K562 (cell line): ENCODE results near the gene TMEM45B. TPM values are rescaled to one million over a fixed set of nuclear protein-coding genes. Genes with fewer than 3 reads are reported as not detected.

Source experiments
- ATAC-seq: fragments of 200-7000 bp; cut with Tn5 transposase; 3 replicates; pipeline ENCODE4 v1.9.1; 2020; ENCODE audit warnings: moderate library complexity
- BruUV-seq: library from RNA; stranded (reverse); fragments of 400-500 nt; replicated peaks from 2 replicates; lab custom pipeline; 2021; lab: Mats Ljungman, UMichigan
- CTCF ChIA-PET: fragments of 300-600 bp; formaldehyde crosslinking; extraction: SDS; loops from one replicate; lab custom pipeline; 2021; ENCODE audit warnings: low intra/inter-chr PET ratio; lab: Yijun Ruan, JAX
- POLR2A ChIA-PET: fragments of 300-600, 350-650 bp; sonication (Branson Sonifier 250); formaldehyde crosslinking; extraction: SDS; loops from one replicate; lab custom pipeline; 2021; ENCODE audit warnings: antibody characterized with exemption, inconsistent platforms; lab: Yijun Ruan, JAX
- DNase-seq, 4 experiments: peaks; one replicate each; pipeline versions ENCODE4 v3.0.0 to v3.0.0-alpha.2; 2011 to 2018; ENCODE audit warnings: low spot score in 3 of 4, mixed read lengths in 3 of 4; ENCODE audit errors: extremely low read depth in 1 of 4
- FAIRE-seq: peaks from 2 replicates; lab custom pipeline; 2011; peaks lifted over from hg19 to GRCh38; lab: Jason Lieb, UNC
- H2AFZ ChIP-seq: 2 replicates; pipeline ENCODE4 v1.6.0; 2011; ENCODE audit warnings: low read depth, low read length, control low read depth, inconsistent platforms
- H3K27ac ChIP-seq: fragments of 200-600 bp; 3 replicates; pipeline ENCODE4 v1.8.0; 2011; ENCODE audit warnings: low read depth, mild to moderate bottlenecking, control low read depth, inconsistent platforms, low read length, moderate library complexity, mixed read lengths; ENCODE audit errors: extremely low read depth
- H3K27me3 ChIP-seq, 2 experiments: fragments of 300-600 bp in 1 of 2; 2 replicates in 1 of 2; 3 replicates in 1 of 2; pipeline versions ENCODE4 v1.6.0 to v1.8.0; 2011; ENCODE audit warnings: inconsistent platforms in 2 of 2, low read length in 2 of 2, mild to moderate bottlenecking in 1 of 2, mixed read lengths in 1 of 2, moderate library complexity in 1 of 2; ENCODE audit not compliant: control insufficient read depth in 2 of 2, insufficient read depth in 2 of 2
- H3K36me3 ChIP-seq: fragments of 300-600 bp; 3 replicates; pipeline ENCODE4 v1.8.0; 2011; ENCODE audit warnings: mild to moderate bottlenecking, low read length, inconsistent platforms; ENCODE audit not compliant: control insufficient read depth, insufficient read depth
- H3K4me1 ChIP-seq, 2 experiments: fragments of 200-600 bp in 1 of 2; replicated peaks in 1 of 2; 2 replicates in 1 of 2; 3 replicates in 1 of 2; pipeline versions ENCODE4 v1.5.1 to v1.8.0; 2011; ENCODE audit warnings: inconsistent platforms in 2 of 2, low read length in 2 of 2, mild to moderate bottlenecking in 1 of 2, mixed read lengths in 1 of 2, moderate library complexity in 1 of 2; ENCODE audit not compliant: control insufficient read depth in 2 of 2, insufficient read depth in 2 of 2
- H3K4me2 ChIP-seq: 2 replicates; pipeline ENCODE4 v1.6.1; 2011; ENCODE audit warnings: low read length, control low read depth, inconsistent platforms, mixed read lengths; ENCODE audit not compliant: insufficient read depth
- H3K4me3 ChIP-seq: fragments of 200-600 bp; sonication (generic), shearing (Covaris generic); 2 replicates; pipeline ENCODE4 v1.5.1; 2016; ENCODE audit warnings: control low read depth, inconsistent platforms
- H3K79me2 ChIP-seq: fragments of 200-600 bp; 3 replicates; pipeline ENCODE4 v1.8.0; 2011; ENCODE audit warnings: low read length, inconsistent platforms; ENCODE audit not compliant: control insufficient read depth, insufficient read depth
- H3K9ac ChIP-seq, 2 experiments: 2 replicates each; pipeline versions ENCODE4 v1.6.0 to v1.6.1; 2011; ENCODE audit warnings: low read depth in 2 of 2, low read length in 2 of 2, control low read depth in 1 of 2, inconsistent platforms in 1 of 2, mild to moderate bottlenecking in 1 of 2, mixed read lengths in 1 of 2; ENCODE audit not compliant: insufficient read depth in 1 of 2
- H3K9me1 ChIP-seq: one replicate; pipeline ENCODE4 v1.6.0; 2011; ENCODE audit warnings: inconsistent platforms, mild to moderate bottlenecking, low read length, moderate library complexity; ENCODE audit not compliant: control insufficient read depth, insufficient read depth
- H3K9me3 ChIP-seq: replicated peaks from 2 replicates; pipeline ENCODE4 v1.5.1; 2011; ENCODE audit warnings: low read depth, low read length, inconsistent platforms; ENCODE audit not compliant: control insufficient read depth, insufficient read depth
- H4K20me1 ChIP-seq: replicated peaks from 2 replicates; pipeline ENCODE4 v1.6.1; 2011; ENCODE audit warnings: low read length, inconsistent platforms, mixed read lengths; ENCODE audit not compliant: control insufficient read depth, insufficient read depth
- DACH1 ChIP-seq: fragments of 450-650 bp; IDR thresholded peaks from 2 replicates; pipeline ENCODE4 v1.6.1; 2018; ENCODE audit not compliant: partially characterized antibody
- WGBS: fragments of 100-300 bp; shearing (Covaris generic); methylation state at CpG from one replicate; pipeline ENCODE4 v1.1.6; 2016; ENCODE audit warnings: low coverage, mixed read lengths; ENCODE audit not compliant: insufficient coverage; ENCODE audit errors: missing lambda C conversion rate; 5-methylcytosine and 5-hydroxymethylcytosine counted together
- in situ Hi-C: fragments of 300-500 bp; cut with MboI; formaldehyde crosslinking; loops from 4 replicates; pipeline ENCODE4 v1.15.0; 2018; ENCODE audit warnings: inconsistent platforms, mixed read lengths
- intact Hi-C: fragments of 100-400 bp; cut with micrococcal nuclease; formaldehyde crosslinking; loops from 2 replicates; pipeline ENCODE4 v1.14.2; 2022
- polyA plus RNA-seq, 8 experiments: library from polyadenylated mRNA; depleted of rRNA in 4 of 8; stranded (reverse) in 5 of 8; unstranded in 3 of 8; fragments of >200 nt; fragmentation: Nextera tagmentation in 2 of 8; fragmentation: Illumina TruSeq in 1 of 8; extraction: Ambion mirVana in 2 of 8; extraction: Trizol in 1 of 8; gene quantifications; 2 replicates each; pipeline versions ENCODE4 v1.2.1 to v1.2.3, GENCODE V29; 2011 to 2014; ENCODE audit warnings: inconsistent platforms in 1 of 8, missing spikeins in 1 of 8
- total RNA-seq, 7 experiments: library from RNA; depleted of rRNA in 6 of 7; stranded (reverse); fragments of >200 nt in 6 of 7; fragmentation: Illumina TruSeq in 2 of 7; extraction: Trizol in 2 of 7; gene quantifications; 2 replicates each; pipeline versions ENCODE4 v1.2.1 to v1.2.3, GENCODE V29; 2011 to 2021; ENCODE audit warnings: low replicate concordance in 1 of 7
- TF ChIP-seq, protein P1 (sequence below), 2 experiments: IDR thresholded peaks; 2 replicates each; pipeline ENCODE4 v1.6.1; 2011; ENCODE audit warnings: borderline replicate concordance in 1 of 2, control low read depth in 1 of 2, low read depth in 1 of 2, low read length in 1 of 2, mild to moderate bottlenecking in 1 of 2, mixed read lengths in 1 of 2, moderate library complexity in 1 of 2; ENCODE audit not compliant: insufficient read depth in 1 of 2, insufficient read length in 1 of 2, poor library complexity in 1 of 2, severe bottlenecking in 1 of 2; ENCODE audit errors: extremely low read depth in 1 of 2
- TF ChIP-seq, protein P2 (sequence below), 2 experiments: fragments of 450-650 bp; IDR thresholded peaks; 2 replicates each; pipeline ENCODE4 v1.6.1; 2016; ENCODE audit warnings: mild to moderate bottlenecking in 2 of 2, borderline replicate concordance in 1 of 2, low read depth in 1 of 2, moderate library complexity in 1 of 2

The TMEM45B gene
- total and polyA plus RNA-seq, 9 of the 15 experiments (the other 6 are each of a cell fraction or from before 2014, with no cell fraction given) = 0.07 TPM; not detected in 8

GRCh38 chr11:129842138-129842537 lies 26.5 kb downstream of the TMEM45B start:
- CTCF ChIA-PET = no interaction called here
- 14% methylated on average over 2 of the region's 2 CpGs for WGBS
- in situ Hi-C loops = no loop called here
- POLR2A ChIA-PET = interaction anchor here (0.8 kb wide), 1 partner anchor 353 kb away, joined by 3 read pairs; no protein-coding TSS in a partner anchor
- no peak overlapping the region for H3K9ac ChIP-seq
- intact Hi-C loops = no loop called here
- H3K4me2 ChIP-seq = no peak overlapping the region
- H4K20me1 ChIP-seq = no peaks in the 10 kb centered on the region
- no peak overlapping the region for H3K27ac ChIP-seq
- FAIRE-seq (no peak), DNase-seq (no peak), ATAC-seq (no peak)
- H3K9me3 ChIP-seq = no peaks in the 10 kb centered on the region
- H3K4me3 ChIP-seq = no peak overlapping the region
- H3K9me1 ChIP-seq = no peaks in the 10 kb centered on the region
- no peaks in the 10 kb centered on the region for H3K79me2 ChIP-seq
- H3K4me1 ChIP-seq = no peaks in the 10 kb centered on the region
- H3K36me3 ChIP-seq = no peaks in the 10 kb centered on the region
- no peak overlapping the region for H2AFZ ChIP-seq
- no TSS peak for BruUV-seq
- H3K27me3 ChIP-seq = peaks cover 0 to 5% of the 10 kb centered on the region in 2 experiments; a peak in 3 of 5 replicates
- TF ChIP-seq, protein P1, sequence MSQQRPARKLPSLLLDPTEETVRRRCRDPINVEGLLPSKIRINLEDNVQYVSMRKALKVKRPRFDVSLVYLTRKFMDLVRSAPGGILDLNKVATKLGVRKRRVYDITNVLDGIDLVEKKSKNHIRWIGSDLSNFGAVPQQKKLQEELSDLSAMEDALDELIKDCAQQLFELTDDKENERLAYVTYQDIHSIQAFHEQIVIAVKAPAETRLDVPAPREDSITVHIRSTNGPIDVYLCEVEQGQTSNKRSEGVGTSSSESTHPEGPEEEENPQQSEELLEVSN (IDR thresholded peaks at IDR 0.05; ENCODE audit: borderline replicate concordance in 1 of 2, extremely low read depth in 1 of 2, insufficient read depth in 1 of 2, insufficient read length in 1 of 2, low read depth in 1 of 2, low read length in 1 of 2, poor library complexity in 1 of 2, severe bottlenecking in 1 of 2) = no peak
- TF ChIP-seq DACH1 = no peak
- TF ChIP-seq, protein P2, sequence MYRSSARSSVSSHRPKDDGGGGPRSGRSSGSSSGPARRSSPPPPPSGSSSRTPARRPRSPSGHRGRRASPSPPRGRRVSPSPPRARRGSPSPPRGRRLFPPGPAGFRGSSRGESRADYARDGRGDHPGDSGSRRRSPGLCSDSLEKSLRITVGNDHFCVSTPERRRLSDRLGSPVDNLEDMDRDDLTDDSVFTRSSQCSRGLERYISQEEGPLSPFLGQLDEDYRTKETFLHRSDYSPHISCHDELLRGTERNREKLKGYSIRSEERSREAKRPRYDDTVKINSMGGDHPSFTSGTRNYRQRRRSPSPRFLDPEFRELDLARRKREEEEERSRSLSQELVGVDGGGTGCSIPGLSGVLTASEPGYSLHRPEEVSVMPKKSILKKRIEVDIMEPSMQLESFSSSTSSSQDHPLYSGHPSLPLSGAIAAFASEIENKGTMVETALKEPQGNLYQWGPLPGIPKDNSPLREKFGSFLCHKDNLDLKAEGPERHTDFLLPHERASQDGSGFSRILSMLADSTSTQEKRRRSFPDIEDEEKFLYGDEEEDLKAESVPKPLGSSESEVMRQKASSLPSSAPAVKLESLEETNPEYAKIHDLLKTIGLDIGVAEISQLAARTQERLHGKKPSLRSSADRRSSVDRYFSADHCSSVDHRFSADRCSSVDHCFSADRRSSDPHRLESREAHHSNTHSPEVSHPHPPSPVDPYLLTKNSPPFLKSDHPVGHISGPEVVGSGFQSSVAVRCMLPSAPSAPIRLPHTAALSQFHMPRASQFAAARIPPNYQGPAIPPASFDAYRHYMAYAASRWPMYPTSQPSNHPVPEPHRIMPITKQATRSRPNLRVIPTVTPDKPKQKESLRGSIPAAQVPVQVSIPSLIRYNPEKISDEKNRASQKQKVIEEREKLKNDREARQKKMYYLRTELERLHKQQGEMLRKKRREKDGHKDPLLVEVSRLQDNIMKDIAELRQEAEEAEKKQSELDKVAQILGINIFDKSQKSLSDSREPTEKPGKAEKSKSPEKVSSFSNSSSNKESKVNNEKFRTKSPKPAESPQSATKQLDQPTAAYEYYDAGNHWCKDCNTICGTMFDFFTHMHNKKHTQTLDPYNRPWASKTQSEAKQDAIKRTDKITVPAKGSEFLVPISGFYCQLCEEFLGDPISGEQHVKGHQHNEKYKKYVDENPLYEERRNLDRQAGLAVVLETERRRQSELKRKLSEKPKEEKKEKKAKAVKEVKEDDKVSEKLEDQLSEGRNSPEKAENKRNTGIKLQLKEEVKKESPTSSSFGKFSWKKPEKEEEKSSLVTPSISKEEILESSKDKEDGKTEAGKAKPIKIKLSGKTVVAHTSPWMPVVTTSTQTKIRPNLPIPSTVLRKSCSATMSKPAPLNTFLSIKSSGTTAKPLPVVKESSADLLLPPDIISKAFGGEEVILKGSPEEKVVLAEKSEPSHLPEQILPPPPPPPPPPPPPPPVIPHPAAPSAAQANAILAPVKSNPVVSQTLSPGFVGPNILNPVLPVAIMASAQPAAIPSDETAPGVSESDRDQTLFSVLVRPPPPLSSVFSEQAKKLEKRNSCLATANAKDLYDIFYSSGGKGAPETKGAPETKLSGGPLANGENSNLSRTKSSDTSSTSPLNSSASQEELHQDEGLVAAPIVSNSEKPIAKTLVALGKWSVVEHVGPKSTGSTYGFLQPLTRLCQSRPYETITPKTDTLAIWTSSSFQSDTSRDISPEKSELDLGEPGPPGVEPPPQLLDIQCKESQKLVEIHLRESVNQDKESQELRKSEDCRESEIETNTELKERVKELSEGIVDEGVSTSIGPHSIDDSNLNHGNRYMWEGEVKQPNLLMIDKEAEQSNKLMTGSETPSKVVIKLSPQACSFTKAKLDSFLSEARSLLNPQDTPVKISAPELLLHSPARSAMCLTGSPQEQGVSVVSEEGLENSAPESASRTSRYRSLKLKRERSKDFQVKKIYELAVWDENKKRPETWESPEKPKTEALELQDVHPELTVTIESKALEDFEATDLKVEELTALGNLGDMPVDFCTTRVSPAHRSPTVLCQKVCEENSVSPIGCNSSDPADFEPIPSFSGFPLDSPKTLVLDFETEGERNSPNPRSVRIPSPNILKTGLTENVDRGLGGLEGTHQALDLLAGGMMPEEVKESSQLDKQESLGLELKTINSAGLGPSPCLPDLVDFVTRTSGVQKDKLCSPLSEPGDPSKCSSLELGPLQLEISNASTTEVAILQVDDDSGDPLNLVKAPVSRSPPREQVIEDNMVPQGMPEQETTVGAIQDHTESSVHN (IDR thresholded peaks at IDR 0.05; ENCODE audit: borderline replicate concordance in 1 of 2, low read depth in 1 of 2) = no peak
